Panc1 (cell line): ENCODE measurements around the gene FBXO17.

Experiments
- CTCF ChIP-seq: fragments of 450-650 bp; IDR thresholded peaks from 2 replicates; pipeline ENCODE4 v1.5.1; 2017; ENCODE audit warnings: mild to moderate bottlenecking
- POLR2AphosphoS5 ChIP-seq: IDR thresholded peaks from 2 replicates; pipeline ENCODE4 v1.6.1; 2012; ENCODE audit warnings: mild to moderate bottlenecking, low read depth, low read length, moderate library complexity
- REST ChIP-seq, 2 experiments: IDR thresholded peaks; 2 replicates each; pipeline ENCODE4 v1.6.1; 2011 to 2012; ENCODE audit warnings: low read depth in 2 of 2, control low read depth in 1 of 2, low read length in 1 of 2, mild to moderate bottlenecking in 1 of 2, moderate library complexity in 1 of 2; ENCODE audit not compliant: insufficient read depth in 1 of 2
- SIN3A ChIP-seq: IDR thresholded peaks from 2 replicates; pipeline ENCODE4 v1.6.1; 2012; ENCODE audit warnings: low read depth, mild to moderate bottlenecking, low read length, moderate library complexity, borderline replicate concordance; ENCODE audit not compliant: insufficient read depth
- TCF7L2 ChIP-seq: IDR thresholded peaks from 2 replicates; pipeline ENCODE4 v1.6.1; 2011; ENCODE audit warnings: mild to moderate bottlenecking, low read depth, low read length, inconsistent platforms

GRCh38 chr19:38939957-38940356, 35.6 kb downstream of the FBXO17 start:
- TF ChIP-seq CTCF (no peak), REST (IDR thresholded peaks at IDR 0.05; ENCODE audit: insufficient read depth in 1 of 2, low read depth in 2 of 2, low read length in 1 of 2) (no peak), POLR2AphosphoS5 (no peak; the same call in 1 of the 2 replicates), SIN3A (no peak), TCF7L2 (no peak)
